Measurements from ENCODE around the gene CORO6.
A peak's percentile ranks its signal among the peaks of the same experiment; 100 is the strongest.

CORO6 gene

GRCh38 chr17:29582254-29582765 is 40.4 kb downstream of the CORO6 start:
- H3K27ac ChIP-seq, result no peak overlapping the region
- H3K4me3 ChIP-seq, result no peak overlapping the region
- DNase-seq, result no peak
- TF ChIP-seq, protein P1, sequence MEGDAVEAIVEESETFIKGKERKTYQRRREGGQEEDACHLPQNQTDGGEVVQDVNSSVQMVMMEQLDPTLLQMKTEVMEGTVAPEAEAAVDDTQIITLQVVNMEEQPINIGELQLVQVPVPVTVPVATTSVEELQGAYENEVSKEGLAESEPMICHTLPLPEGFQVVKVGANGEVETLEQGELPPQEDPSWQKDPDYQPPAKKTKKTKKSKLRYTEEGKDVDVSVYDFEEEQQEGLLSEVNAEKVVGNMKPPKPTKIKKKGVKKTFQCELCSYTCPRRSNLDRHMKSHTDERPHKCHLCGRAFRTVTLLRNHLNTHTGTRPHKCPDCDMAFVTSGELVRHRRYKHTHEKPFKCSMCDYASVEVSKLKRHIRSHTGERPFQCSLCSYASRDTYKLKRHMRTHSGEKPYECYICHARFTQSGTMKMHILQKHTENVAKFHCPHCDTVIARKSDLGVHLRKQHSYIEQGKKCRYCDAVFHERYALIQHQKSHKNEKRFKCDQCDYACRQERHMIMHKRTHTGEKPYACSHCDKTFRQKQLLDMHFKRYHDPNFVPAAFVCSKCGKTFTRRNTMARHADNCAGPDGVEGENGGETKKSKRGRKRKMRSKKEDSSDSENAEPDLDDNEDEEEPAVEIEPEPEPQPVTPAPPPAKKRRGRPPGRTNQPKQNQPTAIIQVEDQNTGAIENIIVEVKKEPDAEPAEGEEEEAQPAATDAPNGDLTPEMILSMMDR (IDR thresholded peaks at IDR 0.05), result no peak
- peaks cover 7 to 57% (median 41%) of the 10 kb centered on the region in 3 donors for H3K36me3 ChIP-seq
- H3K4me1 ChIP-seq, result peaks cover 0 to 40% (median 23%) of the 10 kb centered on the region in 4 donors
- H3K27me3 ChIP-seq, result no peaks in the 10 kb centered on the region
- no peaks in the 10 kb centered on the region for H3K9me3 ChIP-seq
- intact Hi-C loops (cut with DNase I; ENCODE audit: low total_unique reads), result no loop called here

GRCh38 chr17:29581583-29582253 is 41.0 kb downstream of the CORO6 start:
- H3K4me1 ChIP-seq, result peaks cover 0 to 36% (median 17%) of the 10 kb centered on the region in 4 donors
- peaks cover 8 to 63% (median 47%) of the 10 kb centered on the region in 3 donors for H3K36me3 ChIP-seq
- H3K27ac ChIP-seq, result no peak overlapping the region

DNA sequence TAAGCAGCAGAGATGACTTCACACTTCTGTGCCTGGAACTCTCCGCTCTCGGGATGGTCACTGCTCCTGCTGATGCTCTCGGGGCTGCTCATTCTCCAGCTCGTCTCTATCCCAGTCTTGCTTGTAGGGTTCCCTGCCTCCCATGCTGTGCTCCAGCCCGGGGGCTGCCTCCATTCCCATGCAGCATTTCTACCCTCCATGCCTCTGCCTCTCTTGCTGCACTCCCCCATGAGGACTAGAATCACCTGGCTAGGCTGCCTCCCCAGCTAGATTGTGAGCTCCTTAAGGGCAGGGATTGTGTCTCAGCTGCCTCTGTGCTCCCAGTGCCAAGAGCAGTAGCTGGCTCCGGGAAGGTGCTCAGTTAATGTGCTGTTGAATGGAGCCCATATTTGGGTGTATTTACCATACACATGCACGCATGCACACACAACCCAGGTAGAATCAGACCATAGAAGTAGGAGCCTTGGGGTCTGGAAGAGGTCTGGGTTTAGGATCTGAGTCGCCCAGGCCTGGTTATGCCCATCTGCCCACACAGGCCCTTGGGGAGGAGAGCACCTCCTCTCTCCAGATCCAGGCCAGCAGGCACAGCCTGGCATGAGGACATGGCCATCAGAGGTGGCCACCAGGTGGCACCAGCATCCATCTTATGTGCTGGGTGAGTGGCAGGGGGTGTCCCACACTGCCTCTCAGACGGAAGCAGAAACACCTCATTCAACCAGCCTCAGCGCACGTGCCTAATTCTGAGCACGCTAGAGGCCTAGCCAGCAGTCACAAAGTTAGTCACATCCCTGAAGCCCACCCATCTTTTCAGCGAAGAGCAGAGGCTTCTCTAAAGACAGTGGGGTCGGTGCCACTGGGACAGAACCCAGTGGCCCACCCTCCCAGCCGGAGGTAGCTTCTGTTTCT is 42.6 kb downstream of the CORO6 start:
- Histone ChIP-seq H3K27ac (no peak overlapping the region), H3K27me3 (no peaks in the 10 kb centered on the region), H3K4me3 (no peak overlapping the region), H3K36me3 (peaks cover 21 to 79% (median 63%) of the 10 kb centered on the region in 3 donors), H3K4me1 (peaks cover 0 to 29% (median 9%) of the 10 kb centered on the region in 4 donors), H3K9me3 (no peaks in the 10 kb centered on the region)
- peak; percentile 89 to 90 for DNase-seq
- intact Hi-C loops (cut with DNase I; ENCODE audit: low total_unique reads), result loop anchor here (5.0 kb wide), 2 partner anchors 32 to 202 kb away; no protein-coding TSS in a partner anchor
- TF ChIP-seq, protein P1 (IDR thresholded peaks at IDR 0.05), result peak; percentile 91 to 92

More at GRCh38 chr17:29581583-29582253, 41.0 kb downstream of the CORO6 start:
- DNase-seq, result no peak
- no peaks in the 10 kb centered on the region for H3K27me3 ChIP-seq
- H3K4me3 ChIP-seq, result no peak overlapping the region
- intact Hi-C loops (cut with DNase I; ENCODE audit: low total_unique reads), result no loop called here
- TF ChIP-seq, protein P1 (IDR thresholded peaks at IDR 0.05), result no peak
- no peaks in the 10 kb centered on the region for H3K9me3 ChIP-seq

GRCh38 chr17:29578626-29579485 is 43.9 kb downstream of the CORO6 start:
- Histone ChIP-seq H3K4me3 (no peak overlapping the region), H3K27me3 (no peaks in the 10 kb centered on the region), H3K4me1 (peaks cover 0 to 18% (median 2%) of the 10 kb centered on the region in 4 donors), H3K27ac (no peak overlapping the region), H3K36me3 (peaks cover 30 to 91% (median 73%) of the 10 kb centered on the region in 3 donors), H3K9me3 (no peaks in the 10 kb centered on the region)
- DNase-seq, result no peak
- intact Hi-C loops (cut with DNase I; ENCODE audit: low total_unique reads), result loop anchor here (5.0 kb wide), 2 partner anchors 33 to 203 kb away; no protein-coding TSS in a partner anchor
- TF ChIP-seq, protein P1 (IDR thresholded peaks at IDR 0.05), result no peak
